ENCODE measurements around the gene FOXA2. TPM values are rescaled to one million over a fixed set of nuclear protein-coding genes. Genes with fewer than 3 reads are reported as not detected.

FOXA2 gene

GRCh38 chr20:22531756-22532155 lies 52.6 kb downstream of the FOXA2 start:
- peaks cover 4% of the 10 kb centered on the region for H3K27me3 ChIP-seq (ENCODE audit: control insufficient read depth, insufficient read depth, low read length)
- no peaks in the 10 kb centered on the region for H3K36me3 ChIP-seq (ENCODE audit: insufficient read depth, low read length)
- H3K9ac ChIP-seq (ENCODE audit: low read depth, low read length): no peak overlapping the region
- no peaks in the 10 kb centered on the region for H3K9me3 ChIP-seq (replicated peaks; ENCODE audit: low read length)
- no peak overlapping the region for H3K4me2 ChIP-seq (ENCODE audit: low read length)
- no peak overlapping the region for H3K4me3 ChIP-seq (ENCODE audit: low read length)
- H3K4me1 ChIP-seq (ENCODE audit: control insufficient read depth, insufficient read depth, low read length): no peaks in the 10 kb centered on the region

GRCh38 chr20:22531056-22531615 lies 53.2 kb downstream of the FOXA2 start:
- H3K4me1 ChIP-seq (ENCODE audit: control insufficient read depth, insufficient read depth, low read length): no peaks in the 10 kb centered on the region
- H3K9me3 ChIP-seq (replicated peaks; ENCODE audit: low read length): no peaks in the 10 kb centered on the region
- H3K27me3 ChIP-seq (ENCODE audit: control insufficient read depth, insufficient read depth, low read length): peaks cover 4% of the 10 kb centered on the region
- H3K9ac ChIP-seq (ENCODE audit: low read depth, low read length): no peak overlapping the region
- no peaks in the 10 kb centered on the region for H3K36me3 ChIP-seq (ENCODE audit: insufficient read depth, low read length)
- no peak overlapping the region for H3K4me2 ChIP-seq (ENCODE audit: low read length)
- no peak overlapping the region for H3K4me3 ChIP-seq (ENCODE audit: low read length)

Small RNAs within 50 kb of the gene (small RNA-seq; reads per million reads assigned to genes)
- not detected for gene LINC00261
